ENCODE results near the gene IL3.

DNA sequence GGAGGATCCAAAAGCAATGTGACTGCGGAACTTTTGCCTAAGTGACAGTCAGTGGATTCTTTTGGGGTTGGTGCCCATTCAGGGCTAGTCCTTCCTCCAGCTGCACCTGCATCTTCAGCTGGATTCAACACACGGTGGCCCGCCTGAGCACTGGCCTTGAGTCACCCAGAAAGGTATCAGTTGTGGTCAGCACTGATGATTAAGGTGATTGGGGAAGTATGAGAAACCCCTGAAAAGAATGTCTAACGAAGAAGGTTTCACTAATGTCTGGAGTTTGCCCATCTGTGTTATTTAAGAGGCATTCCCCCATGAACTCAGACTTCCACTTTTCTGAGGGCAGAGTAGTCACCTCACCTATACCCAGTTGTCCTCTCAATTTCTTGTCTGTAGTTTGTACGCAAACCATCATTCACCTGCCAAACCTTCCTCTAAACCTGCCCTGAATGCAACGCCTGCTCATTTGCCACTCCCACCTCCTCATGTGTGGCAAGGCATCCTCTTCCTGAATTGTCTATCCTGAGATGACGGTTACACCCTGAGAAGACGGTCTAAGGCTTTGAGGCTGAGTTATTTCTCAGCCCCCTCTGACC lies 40.3 kb downstream of the IL3 start:
- TF ChIP-seq, protein P1, sequence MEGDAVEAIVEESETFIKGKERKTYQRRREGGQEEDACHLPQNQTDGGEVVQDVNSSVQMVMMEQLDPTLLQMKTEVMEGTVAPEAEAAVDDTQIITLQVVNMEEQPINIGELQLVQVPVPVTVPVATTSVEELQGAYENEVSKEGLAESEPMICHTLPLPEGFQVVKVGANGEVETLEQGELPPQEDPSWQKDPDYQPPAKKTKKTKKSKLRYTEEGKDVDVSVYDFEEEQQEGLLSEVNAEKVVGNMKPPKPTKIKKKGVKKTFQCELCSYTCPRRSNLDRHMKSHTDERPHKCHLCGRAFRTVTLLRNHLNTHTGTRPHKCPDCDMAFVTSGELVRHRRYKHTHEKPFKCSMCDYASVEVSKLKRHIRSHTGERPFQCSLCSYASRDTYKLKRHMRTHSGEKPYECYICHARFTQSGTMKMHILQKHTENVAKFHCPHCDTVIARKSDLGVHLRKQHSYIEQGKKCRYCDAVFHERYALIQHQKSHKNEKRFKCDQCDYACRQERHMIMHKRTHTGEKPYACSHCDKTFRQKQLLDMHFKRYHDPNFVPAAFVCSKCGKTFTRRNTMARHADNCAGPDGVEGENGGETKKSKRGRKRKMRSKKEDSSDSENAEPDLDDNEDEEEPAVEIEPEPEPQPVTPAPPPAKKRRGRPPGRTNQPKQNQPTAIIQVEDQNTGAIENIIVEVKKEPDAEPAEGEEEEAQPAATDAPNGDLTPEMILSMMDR (IDR thresholded peaks at IDR 0.05) = no peak
- TF ChIP-seq POLR2A (IDR thresholded peaks at IDR 0.05; ENCODE audit: low read depth) (no peak), EP300 (IDR thresholded peaks at IDR 0.05) (no peak)
